ENCODE measurements around the gene CALML4.
A peak's percentile ranks its signal among the peaks of the same experiment; 100 is the strongest.

CALML4 gene

DNA sequence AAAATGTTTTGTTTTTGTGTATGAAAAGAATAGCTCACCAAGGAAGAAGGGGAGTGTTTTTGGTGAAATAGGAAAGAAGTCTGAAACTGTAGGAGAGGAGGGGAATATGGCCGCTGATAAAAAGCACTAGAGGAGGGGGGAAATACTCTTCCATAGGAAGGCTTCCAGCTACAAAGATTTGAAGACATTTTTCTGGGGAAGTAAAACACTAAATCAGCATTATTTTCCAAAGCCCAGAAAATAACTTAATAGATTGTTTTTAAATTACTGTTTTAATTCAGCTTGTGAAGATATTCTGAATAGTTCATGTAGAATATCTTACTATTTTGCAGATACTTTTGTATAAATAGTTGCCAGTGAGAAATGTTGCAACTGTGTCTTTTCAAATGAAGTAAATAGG is 54.9 kb downstream of the CALML4 start:
- in situ Hi-C loops (cut with HindIII; ENCODE audit: low sequenced_read_pairs) = no loop called here
- TF ChIP-seq, protein P1, sequence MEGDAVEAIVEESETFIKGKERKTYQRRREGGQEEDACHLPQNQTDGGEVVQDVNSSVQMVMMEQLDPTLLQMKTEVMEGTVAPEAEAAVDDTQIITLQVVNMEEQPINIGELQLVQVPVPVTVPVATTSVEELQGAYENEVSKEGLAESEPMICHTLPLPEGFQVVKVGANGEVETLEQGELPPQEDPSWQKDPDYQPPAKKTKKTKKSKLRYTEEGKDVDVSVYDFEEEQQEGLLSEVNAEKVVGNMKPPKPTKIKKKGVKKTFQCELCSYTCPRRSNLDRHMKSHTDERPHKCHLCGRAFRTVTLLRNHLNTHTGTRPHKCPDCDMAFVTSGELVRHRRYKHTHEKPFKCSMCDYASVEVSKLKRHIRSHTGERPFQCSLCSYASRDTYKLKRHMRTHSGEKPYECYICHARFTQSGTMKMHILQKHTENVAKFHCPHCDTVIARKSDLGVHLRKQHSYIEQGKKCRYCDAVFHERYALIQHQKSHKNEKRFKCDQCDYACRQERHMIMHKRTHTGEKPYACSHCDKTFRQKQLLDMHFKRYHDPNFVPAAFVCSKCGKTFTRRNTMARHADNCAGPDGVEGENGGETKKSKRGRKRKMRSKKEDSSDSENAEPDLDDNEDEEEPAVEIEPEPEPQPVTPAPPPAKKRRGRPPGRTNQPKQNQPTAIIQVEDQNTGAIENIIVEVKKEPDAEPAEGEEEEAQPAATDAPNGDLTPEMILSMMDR (IDR thresholded peaks at IDR 0.05; ENCODE audit: low read depth, low read length, missing control alignments) = no peak
- H3K4me3 ChIP-seq (ENCODE audit: low read depth, low read length) = no peak overlapping the region
- DNase-seq (ENCODE audit: low read depth) = no peak

DNA sequence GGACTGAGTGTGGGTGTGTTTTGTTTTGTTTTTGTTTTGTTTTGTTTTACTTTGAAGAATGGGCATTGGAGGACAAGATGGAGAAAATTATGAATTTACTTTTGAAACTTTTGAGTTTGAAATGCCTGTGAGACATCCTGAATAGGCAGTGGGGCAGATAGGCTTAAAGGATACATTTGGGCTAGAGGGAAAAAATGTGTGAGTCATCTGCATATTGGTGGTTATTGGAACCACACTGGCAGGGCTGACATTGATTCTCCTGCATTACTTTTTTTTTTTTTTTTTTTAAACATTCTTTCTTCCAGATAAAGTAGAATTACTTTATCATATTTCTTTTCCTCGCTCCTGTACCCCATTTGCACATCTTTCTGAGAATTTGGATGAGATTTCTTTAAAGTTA is 56.1 kb downstream of the CALML4 start:
- no peak overlapping the region for H3K4me3 ChIP-seq (ENCODE audit: low read depth, low read length)
- in situ Hi-C loops (cut with HindIII; ENCODE audit: low sequenced_read_pairs) = no loop called here
- TF ChIP-seq, protein P1 (IDR thresholded peaks at IDR 0.05; ENCODE audit: low read depth, low read length, missing control alignments) = no peak
- DNase-seq (ENCODE audit: low read depth) = peak; percentile 63

DNA sequence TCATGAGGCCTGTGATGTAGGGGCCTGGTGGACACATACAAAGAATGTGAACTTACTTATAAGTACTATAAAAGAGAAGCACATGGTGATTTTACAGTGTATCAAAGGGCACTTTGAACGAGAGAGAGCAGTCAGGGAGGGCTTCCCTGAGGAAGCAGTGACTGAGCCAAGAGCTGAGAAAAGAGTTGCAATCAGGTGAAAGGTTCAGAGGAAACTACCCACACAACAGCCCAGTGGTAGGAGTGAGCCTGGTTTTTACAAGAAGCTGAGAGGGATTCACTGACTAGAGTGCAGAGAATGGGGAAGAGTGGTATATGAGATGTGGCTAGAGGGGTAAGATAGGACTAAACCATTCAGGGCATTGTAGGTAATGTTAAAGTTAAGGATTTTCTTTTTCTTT is 57.1 kb downstream of the CALML4 start:
- no peak for DNase-seq (ENCODE audit: low read depth)
- TF ChIP-seq, protein P1 (IDR thresholded peaks at IDR 0.05; ENCODE audit: low read depth, low read length, missing control alignments) = no peak
- in situ Hi-C loops (cut with HindIII; ENCODE audit: low sequenced_read_pairs) = no loop called here
- no peak overlapping the region for H3K4me3 ChIP-seq (ENCODE audit: low read depth, low read length)

DNA sequence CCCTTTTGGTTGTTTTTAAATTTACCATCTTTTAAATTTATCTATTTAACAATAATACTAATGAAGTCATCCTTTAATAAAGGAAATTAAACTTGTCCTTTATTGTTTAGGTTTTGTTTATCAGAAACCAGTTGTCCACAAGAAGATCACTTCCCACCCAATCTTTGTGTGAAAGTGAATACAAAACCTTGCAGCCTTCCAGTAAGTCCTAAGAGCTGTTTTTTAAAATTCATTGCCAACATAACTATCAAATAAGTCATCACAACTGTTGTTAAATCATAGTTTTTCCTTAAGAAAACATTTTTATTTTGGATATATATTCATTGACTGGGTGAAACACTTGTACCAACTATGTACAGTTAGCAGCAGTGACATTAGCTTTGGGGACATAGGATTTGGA is 59.4 kb downstream of the CALML4 start:
- no peak overlapping the region for H3K4me3 ChIP-seq (ENCODE audit: low read depth, low read length)
- TF ChIP-seq, protein P1 (IDR thresholded peaks at IDR 0.05; ENCODE audit: low read depth, low read length, missing control alignments) = no peak
- in situ Hi-C loops (cut with HindIII; ENCODE audit: low sequenced_read_pairs) = no loop called here
- DNase-seq (ENCODE audit: low read depth) = no peak

DNA sequence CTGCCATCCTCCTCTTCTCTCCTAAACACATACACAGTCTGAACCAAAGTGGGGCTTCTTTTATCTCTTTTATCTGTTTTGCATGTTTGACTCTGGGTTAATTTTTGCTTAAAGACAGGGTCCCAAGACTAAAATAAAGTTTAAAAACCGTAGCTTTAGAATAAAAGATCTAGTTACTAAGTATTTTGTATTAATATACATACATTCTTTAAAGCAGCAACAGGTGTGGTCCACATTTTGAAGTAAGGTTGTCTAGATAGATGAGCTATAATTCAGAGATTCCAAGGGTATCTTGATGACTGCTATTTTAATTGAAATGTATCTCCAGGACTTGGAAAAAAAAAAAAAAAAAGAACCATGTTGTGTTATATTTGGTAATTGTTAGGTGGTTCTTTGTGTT is 61.3 kb downstream of the CALML4 start:
- no peak for DNase-seq (ENCODE audit: low read depth)
- TF ChIP-seq, protein P1 (IDR thresholded peaks at IDR 0.05; ENCODE audit: low read depth, low read length, missing control alignments) = no peak
- no peak overlapping the region for H3K4me3 ChIP-seq (ENCODE audit: low read depth, low read length)
- in situ Hi-C loops (cut with HindIII; ENCODE audit: low sequenced_read_pairs) = no loop called here

DNA sequence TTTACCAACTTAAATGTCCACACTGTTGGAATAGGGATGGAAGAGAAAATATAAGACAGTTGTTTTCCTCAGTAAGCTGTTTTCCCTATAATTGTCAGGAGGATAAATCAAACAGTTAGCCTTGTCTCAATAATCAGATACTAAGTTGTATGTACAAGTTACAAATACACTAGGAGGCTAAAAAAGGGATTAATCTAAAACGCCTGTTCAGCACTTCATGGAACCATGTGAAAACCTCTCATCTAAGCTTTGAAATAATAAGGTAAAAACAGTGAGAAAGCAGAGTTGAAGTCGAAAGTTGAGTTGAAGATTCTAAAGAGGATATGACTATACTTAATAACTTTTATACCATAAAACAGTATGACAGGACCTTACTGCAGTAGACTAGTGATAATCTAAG is 62.0 kb downstream of the CALML4 start:
- H3K4me3 ChIP-seq (ENCODE audit: low read depth, low read length) = no peak overlapping the region
- in situ Hi-C loops (cut with HindIII; ENCODE audit: low sequenced_read_pairs) = no loop called here
- TF ChIP-seq, protein P1 (IDR thresholded peaks at IDR 0.05; ENCODE audit: low read depth, low read length, missing control alignments) = no peak
- DNase-seq (ENCODE audit: low read depth) = no peak
